Endothelial cell of umbilical vein (primary cell): ENCODE measurements around the gene PKD1L1. TPM values are rescaled to one million over a fixed set of nuclear protein-coding genes. Genes with fewer than 3 reads are reported as not detected.

Source experiments
- BruUV-seq: library from RNA; stranded (reverse); fragments of 400-500 nt; replicated peaks from 2 replicates; lab custom pipeline; 2021; lab: Mats Ljungman, UMichigan
- CTCF ChIA-PET: fragments of 300-600, 350-600 bp; sonication (Branson Sonifier 250); formaldehyde crosslinking; loops from one replicate; lab custom pipeline; 2021; ENCODE audit warnings: antibody characterized with exemption, inconsistent platforms; lab: Charles Lee
- POLR2A ChIA-PET: fragments of 300-600, 350-600 bp; sonication (Branson Sonifier 250); formaldehyde crosslinking; loops from one replicate; lab custom pipeline; 2021; ENCODE audit warnings: antibody characterized with exemption, inconsistent platforms; lab: Charles Lee
- DNase-seq: peaks from one replicate; pipeline ENCODE4 v3.0.0-alpha.2; 2011; ENCODE audit warnings: low read depth, low spot score
- FAIRE-seq: peaks from 2 replicates; lab custom pipeline; 2011; peaks lifted over from hg19 to GRCh38; lab: Jason Lieb, UNC
- H2AFZ ChIP-seq: 2 replicates; pipeline ENCODE4 v1.6.0; 2012; ENCODE audit warnings: low read depth, low read length, control low read depth, inconsistent platforms
- H3K27ac ChIP-seq: 2 replicates; pipeline ENCODE4 v1.5.1; 2011; ENCODE audit warnings: low read depth, mild to moderate bottlenecking, control low read depth, low read length, moderate library complexity; ENCODE audit not compliant: insufficient read depth
- H3K27me3 ChIP-seq, 2 experiments: 2 replicates each; pipeline versions ENCODE4 v1.6.0 to v1.6.1; 2011; ENCODE audit warnings: low read length in 2 of 2, mixed read lengths in 1 of 2; ENCODE audit not compliant: control insufficient read depth in 2 of 2, insufficient read depth in 2 of 2
- H3K36me3 ChIP-seq, 2 experiments: 2 replicates in 1 of 2; 3 replicates in 1 of 2; pipeline ENCODE4 v1.5.1; 2011; ENCODE audit warnings: low read length in 2 of 2, mild to moderate bottlenecking in 1 of 2, moderate library complexity in 1 of 2; ENCODE audit not compliant: control insufficient read depth in 2 of 2, insufficient read depth in 2 of 2; ENCODE audit errors: extremely low read depth in 1 of 2
- H3K4me1 ChIP-seq: 3 replicates; pipeline ENCODE4 v1.5.1; 2011; ENCODE audit warnings: mild to moderate bottlenecking, low read length; ENCODE audit not compliant: control insufficient read depth, insufficient read depth; ENCODE audit errors: extremely low read depth
- H3K4me2 ChIP-seq: 2 replicates; pipeline ENCODE4 v1.6.1; 2011; ENCODE audit warnings: low read length, control low read depth, mixed read lengths; ENCODE audit not compliant: insufficient read depth
- H3K4me3 ChIP-seq, 3 experiments: fragments of 200-600 bp in 1 of 3; sonication (generic), shearing (Covaris generic) in 1 of 3; replicated peaks in 1 of 3; 2 replicates each; pipeline ENCODE4 v1.5.1; 2011 to 2016; ENCODE audit warnings: control low read depth in 3 of 3, low read length in 3 of 3, mild to moderate bottlenecking in 2 of 3, inconsistent platforms in 1 of 3, low read depth in 1 of 3, moderate library complexity in 1 of 3; ENCODE audit not compliant: insufficient read depth in 1 of 3
- H3K79me2 ChIP-seq: 2 replicates; pipeline ENCODE4 v1.6.0; 2012; ENCODE audit warnings: low read length, inconsistent platforms; ENCODE audit not compliant: control insufficient read depth, insufficient read depth
- H3K9ac ChIP-seq: replicated peaks from 2 replicates; pipeline ENCODE3; 2011; ENCODE audit warnings: low read length, control low read depth; ENCODE audit not compliant: insufficient read depth; ENCODE audit errors: extremely low read depth
- H3K9me1 ChIP-seq: replicated peaks from 3 replicates; pipeline ENCODE4 v1.6.0; 2011; ENCODE audit warnings: mild to moderate bottlenecking, low read length; ENCODE audit not compliant: control insufficient read depth, insufficient read depth; ENCODE audit errors: extremely low read depth
- H3K9me3 ChIP-seq: replicated peaks from 2 replicates; pipeline ENCODE4 v1.5.1; 2012; ENCODE audit warnings: low read length, inconsistent platforms; ENCODE audit not compliant: control insufficient read depth, insufficient read depth
- H4K20me1 ChIP-seq: replicated peaks from 2 replicates; pipeline ENCODE3; 2011; ENCODE audit warnings: mild to moderate bottlenecking, low read length; ENCODE audit not compliant: control insufficient read depth, insufficient read depth; ENCODE audit errors: extremely low read depth
- EZH2 ChIP-seq: IDR thresholded peaks from 2 replicates; pipeline ENCODE4 v1.6.1; 2012; ENCODE audit warnings: borderline replicate concordance, low read depth, mild to moderate bottlenecking, moderate library complexity, low read length, inconsistent platforms; ENCODE audit not compliant: severe bottlenecking
- FOS ChIP-seq: IDR thresholded peaks from 2 replicates; pipeline ENCODE4 v1.6.1; 2011; ENCODE audit warnings: mild to moderate bottlenecking, low read length, moderate library complexity, borderline replicate concordance; ENCODE audit not compliant: insufficient read depth
- GATA2 ChIP-seq: IDR thresholded peaks from 2 replicates; pipeline ENCODE4 v1.7.0; 2011; ENCODE audit warnings: low read depth, mild to moderate bottlenecking, moderate library complexity, mixed read lengths, low read length; ENCODE audit not compliant: insufficient read length, insufficient read depth
- JUN ChIP-seq: IDR thresholded peaks from 2 replicates; pipeline ENCODE4 v1.6.1; 2011; ENCODE audit warnings: borderline replicate concordance, low read depth; ENCODE audit not compliant: insufficient read length, insufficient read depth
- MYC ChIP-seq: IDR thresholded peaks from one replicate; pipeline ENCODE4 v1.6.1; 2011; ENCODE audit warnings: mild to moderate bottlenecking, low read depth, low read length
- POLR2A ChIP-seq: IDR thresholded peaks from 2 replicates; pipeline ENCODE4 v1.6.1; 2012; ENCODE audit warnings: low read depth, mild to moderate bottlenecking, control low read depth, low read length
- POLR2AphosphoS5 ChIP-seq: IDR thresholded peaks from 2 replicates; pipeline ENCODE4 v1.6.1; 2012; ENCODE audit warnings: low read depth, mild to moderate bottlenecking, control low read depth, low read length, moderate library complexity; ENCODE audit not compliant: insufficient read depth
- dilution Hi-C: fragments of 300-500 bp; cut with MboI; formaldehyde crosslinking; loops from one replicate; pipeline ENCODE4 v1.15.0; 2019; ENCODE audit warnings: low sequenced_read_pairs; ENCODE audit not compliant: extremely low pct_ligation_motif_present
- intact Hi-C: fragments of 100-400 bp; cut with micrococcal nuclease; formaldehyde crosslinking; loops from one replicate; pipeline ENCODE4 v1.10.0; 2022
- polyA plus RNA-seq, 4 experiments: library from polyadenylated mRNA; depleted of rRNA in 3 of 4; stranded (reverse) in 3 of 4; unstranded in 1 of 4; fragments of >200 nt; gene quantifications; 2 replicates each; pipeline versions ENCODE4 v1.2.1 to v1.2.3, GENCODE V29; 2011 to 2012; ENCODE audit warnings: missing spikeins in 1 of 4
- total RNA-seq: library from RNA; stranded (reverse); gene quantifications from 2 replicates; pipeline ENCODE4 v1.2.3, GENCODE V29; 2021
- TF ChIP-seq, protein P1 (sequence below): IDR thresholded peaks from 2 replicates; pipeline ENCODE4 v1.6.1; 2011; ENCODE audit not compliant: insufficient read depth, insufficient read length
- TF ChIP-seq, protein P2 (sequence below), 2 donors: IDR thresholded peaks; 1 replicate in 1 of 2; 2 replicates in 1 of 2; pipeline ENCODE4 v1.5.1; 2011; ENCODE audit warnings: low read length in 2 of 2, mild to moderate bottlenecking in 2 of 2, moderate library complexity in 2 of 2, control low read depth in 1 of 2, inconsistent platforms in 1 of 2, low read depth in 1 of 2; ENCODE audit not compliant: insufficient read depth in 1 of 2; ENCODE audit errors: extremely low read depth in 1 of 2

The PKD1L1 gene
- total and polyA plus RNA-seq, 2 donors (not counting 3 experiments of a cell fraction or from before 2014, with no cell fraction given) = 4.1 to 5.9 TPM

GRCh38 chr7:47954231-47954911 is 6.1 kb upstream of the PKD1L1 start:
- H3K9ac ChIP-seq = no peak overlapping the region
- H3K27ac ChIP-seq = no peak overlapping the region
- ChIA-PET CTCF (interaction anchor here (1.1 to 12.0 kb wide), 2 partner anchors 10 to 12 kb away, joined by 9 to 371 read pairs; no protein-coding TSS in a partner anchor), POLR2A (no interaction called here)
- H3K27me3 ChIP-seq = no peaks in the 10 kb centered on the region
- FAIRE-seq = no peak
- H3K4me3 ChIP-seq = no peak overlapping the region
- no peaks in the 10 kb centered on the region for H4K20me1 ChIP-seq
- no TSS peak for BruUV-seq
- peaks cover 4 to 9% of the 10 kb centered on the region in 2 experiments for H3K36me3 ChIP-seq
- H3K9me1 ChIP-seq = no peaks in the 10 kb centered on the region
- no peak for DNase-seq
- dilution Hi-C loops = no loop called here
- no peak overlapping the region for H3K4me2 ChIP-seq
- no peaks in the 10 kb centered on the region for H3K9me3 ChIP-seq
- TF ChIP-seq, protein P1, sequence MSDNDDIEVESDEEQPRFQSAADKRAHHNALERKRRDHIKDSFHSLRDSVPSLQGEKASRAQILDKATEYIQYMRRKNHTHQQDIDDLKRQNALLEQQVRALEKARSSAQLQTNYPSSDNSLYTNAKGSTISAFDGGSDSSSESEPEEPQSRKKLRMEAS = no peak
- TF ChIP-seq JUN (no peak), FOS (no peak), POLR2AphosphoS5 (no peak), GATA2 (no peak), EZH2 (no peak), POLR2A (no peak), MYC (no peak)
- TF ChIP-seq, protein P2, sequence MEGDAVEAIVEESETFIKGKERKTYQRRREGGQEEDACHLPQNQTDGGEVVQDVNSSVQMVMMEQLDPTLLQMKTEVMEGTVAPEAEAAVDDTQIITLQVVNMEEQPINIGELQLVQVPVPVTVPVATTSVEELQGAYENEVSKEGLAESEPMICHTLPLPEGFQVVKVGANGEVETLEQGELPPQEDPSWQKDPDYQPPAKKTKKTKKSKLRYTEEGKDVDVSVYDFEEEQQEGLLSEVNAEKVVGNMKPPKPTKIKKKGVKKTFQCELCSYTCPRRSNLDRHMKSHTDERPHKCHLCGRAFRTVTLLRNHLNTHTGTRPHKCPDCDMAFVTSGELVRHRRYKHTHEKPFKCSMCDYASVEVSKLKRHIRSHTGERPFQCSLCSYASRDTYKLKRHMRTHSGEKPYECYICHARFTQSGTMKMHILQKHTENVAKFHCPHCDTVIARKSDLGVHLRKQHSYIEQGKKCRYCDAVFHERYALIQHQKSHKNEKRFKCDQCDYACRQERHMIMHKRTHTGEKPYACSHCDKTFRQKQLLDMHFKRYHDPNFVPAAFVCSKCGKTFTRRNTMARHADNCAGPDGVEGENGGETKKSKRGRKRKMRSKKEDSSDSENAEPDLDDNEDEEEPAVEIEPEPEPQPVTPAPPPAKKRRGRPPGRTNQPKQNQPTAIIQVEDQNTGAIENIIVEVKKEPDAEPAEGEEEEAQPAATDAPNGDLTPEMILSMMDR (IDR thresholded peaks at IDR 0.05; ENCODE audit: extremely low read depth in 1 of 2, insufficient read depth in 1 of 2, low read depth in 1 of 2, low read length in 2 of 2) = no peak
- H3K79me2 ChIP-seq = no peaks in the 10 kb centered on the region
- no peak overlapping the region for H2AFZ ChIP-seq
- intact Hi-C loops = no loop called here
- H3K4me1 ChIP-seq = peaks cover 16% of the 10 kb centered on the region
